ENCODE data around the gene ACAP2.
A peak's percentile ranks its signal among the peaks of the same experiment; 100 is the strongest.

ACAP2 gene

GRCh38 chr3:195440379-195440778 is 2.4 kb downstream of the ACAP2 start:
- TF ChIP-seq CTCF (IDR thresholded peaks at IDR 0.05; ENCODE audit: low read depth, low read length), result no peak
- H3K4me3 ChIP-seq (ENCODE audit: low read depth, low read length), result no peak overlapping the region
- no peak for DNase-seq
- H3K36me3 ChIP-seq, result no peaks in the 10 kb centered on the region
- no peaks in the 10 kb centered on the region for H3K27me3 ChIP-seq
- no peaks in the 10 kb centered on the region for H3K9me3 ChIP-seq
- 0 out of 2 replicates have a peak, but pooled peaks cover 4% of the 10 kb centered on the region for H3K4me1 ChIP-seq

- Histone ChIP-seq H3K36me3 (no peaks in the 10 kb centered on the region), H3K9me3 (no peaks in the 10 kb centered on the region), H3K4me1 (no peaks in the 10 kb centered on the region), H3K27me3 (no peaks in the 10 kb centered on the region), H3K4me3 (ENCODE audit: low read depth, low read length) (no peak overlapping the region)
- no peak for DNase-seq
- TF ChIP-seq CTCF (IDR thresholded peaks at IDR 0.05; ENCODE audit: low read depth, low read length), result no peak
Observed at GRCh38 chr3:195438371-195438770, 4.4 kb downstream of the ACAP2 start.

- no peaks in the 10 kb centered on the region for H3K9me3 ChIP-seq
- H3K4me1 ChIP-seq, result peaks cover 9% of the 10 kb centered on the region
- H3K27me3 ChIP-seq, result no peaks in the 10 kb centered on the region
- H3K36me3 ChIP-seq, result no peaks in the 10 kb centered on the region
- DNase-seq, result peak; percentile 14
- no peak overlapping the region for H3K4me3 ChIP-seq (ENCODE audit: low read depth, low read length)
- TF ChIP-seq CTCF (IDR thresholded peaks at IDR 0.05; ENCODE audit: low read depth, low read length), result no peak
Observed at GRCh38 chr3:195425849-195426248, 17.0 kb downstream of the ACAP2 start.

GRCh38 chr3:195423818-195424217 is 19.0 kb downstream of the ACAP2 start:
- no peaks in the 10 kb centered on the region for H3K36me3 ChIP-seq
- peaks cover 9% of the 10 kb centered on the region for H3K4me1 ChIP-seq
- no peak for TF ChIP-seq CTCF (IDR thresholded peaks at IDR 0.05; ENCODE audit: low read depth, low read length)
- no peaks in the 10 kb centered on the region for H3K27me3 ChIP-seq
- no peak for DNase-seq
- H3K9me3 ChIP-seq, result no peaks in the 10 kb centered on the region
- no peak overlapping the region for H3K4me3 ChIP-seq (ENCODE audit: low read depth, low read length)

DNA sequence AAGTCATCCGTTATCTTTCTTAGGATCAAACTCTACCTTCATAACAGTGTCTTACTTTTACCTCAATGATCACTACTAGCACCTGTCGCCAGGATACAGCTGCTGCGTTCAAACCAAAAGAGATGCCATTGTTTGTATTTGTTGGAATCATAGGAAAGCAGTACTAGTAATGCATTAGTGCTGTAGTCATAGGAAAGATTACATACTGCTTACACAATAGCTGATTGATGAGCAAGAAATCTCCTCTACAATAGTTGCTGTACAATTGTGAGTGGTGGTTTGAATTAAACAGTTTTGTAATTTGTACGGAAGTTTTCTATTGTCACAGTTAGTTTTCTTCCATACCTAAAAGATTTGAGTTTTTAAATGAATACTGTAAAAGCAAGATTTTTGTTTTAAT is 21.4 kb downstream of the ACAP2 start:
- TF ChIP-seq CTCF (IDR thresholded peaks at IDR 0.05; ENCODE audit: low read depth, low read length), result no peak
- DNase-seq, result no peak
- Histone ChIP-seq H3K27me3 (no peaks in the 10 kb centered on the region), H3K36me3 (no peaks in the 10 kb centered on the region), H3K9me3 (no peaks in the 10 kb centered on the region), H3K4me3 (ENCODE audit: low read depth, low read length) (no peak overlapping the region), H3K4me1 (peaks cover 9% of the 10 kb centered on the region)

GRCh38 chr3:195416795-195417194 is 26.0 kb downstream of the ACAP2 start:
- no peak overlapping the region for H3K4me3 ChIP-seq (ENCODE audit: low read depth, low read length)
- no peaks in the 10 kb centered on the region for H3K36me3 ChIP-seq
- H3K9me3 ChIP-seq, result no peaks in the 10 kb centered on the region
- TF ChIP-seq CTCF (IDR thresholded peaks at IDR 0.05; ENCODE audit: low read depth, low read length), result no peak
- no peaks in the 10 kb centered on the region for H3K4me1 ChIP-seq
- DNase-seq, result no peak
- H3K27me3 ChIP-seq, result no peaks in the 10 kb centered on the region

Data from BE2C (cell line).